Left ventricle myocardium inferior (tissue), 1 donor: Measurements from ENCODE around the gene VAV3. TPM values are rescaled to one million over a fixed set of nuclear protein-coding genes. Genes with fewer than 3 reads are reported as not detected.

Source experiments
- DNase-seq: peaks from one replicate; pipeline ENCODE4 v3.0.0-alpha.2; 2020
- H3K27ac ChIP-seq: fragments of 200-600 bp; replicated peaks from 2 replicates; pipeline ENCODE4 v1.8.0; 2021
- H3K27me3 ChIP-seq: fragments of 200-600 bp; 2 replicates; pipeline ENCODE4 v1.8.0; 2021; ENCODE audit warnings: low read depth
- H3K36me3 ChIP-seq: fragments of 200-600 bp; 2 replicates; pipeline ENCODE4 v1.8.0; 2021
- H3K4me1 ChIP-seq: fragments of 200-600 bp; 2 replicates; pipeline ENCODE4 v1.8.0; 2021
- H3K4me3 ChIP-seq: fragments of 200-600 bp; 2 replicates; pipeline ENCODE4 v1.8.0; 2021; ENCODE audit warnings: mild to moderate bottlenecking, moderate library complexity
- H3K9me3 ChIP-seq: fragments of 200-600 bp; replicated peaks from 2 replicates; pipeline ENCODE4 v1.8.0; 2021
- intact Hi-C: fragments of 100-400 bp; cut with micrococcal nuclease; formaldehyde crosslinking; loops from one replicate; pipeline ENCODE4 v1.11.0; 2022
- total RNA-seq: library from RNA; stranded (reverse); fragmentation: NEBNext Ultra II Directional; extraction: Animal tissue kit (Norgen Biotek cat#: 25700); gene quantifications from one replicate; pipeline ENCODE4 v1.2.1, GENCODE V29; 2021
- TF ChIP-seq, protein P1 (sequence below): fragments of 200-600 bp; IDR thresholded peaks from 2 replicates; pipeline ENCODE4 v1.8.0; 2021; ENCODE audit warnings: antibody characterized with exemption, mild to moderate bottlenecking, borderline replicate concordance
- donor health status: DM: no; HTN: yes; CAD: no; lungs with severe emphysema.

Gene VAV3
- total RNA-seq, 1 donor from 2014 or later, result 1.4 TPM

DNA sequence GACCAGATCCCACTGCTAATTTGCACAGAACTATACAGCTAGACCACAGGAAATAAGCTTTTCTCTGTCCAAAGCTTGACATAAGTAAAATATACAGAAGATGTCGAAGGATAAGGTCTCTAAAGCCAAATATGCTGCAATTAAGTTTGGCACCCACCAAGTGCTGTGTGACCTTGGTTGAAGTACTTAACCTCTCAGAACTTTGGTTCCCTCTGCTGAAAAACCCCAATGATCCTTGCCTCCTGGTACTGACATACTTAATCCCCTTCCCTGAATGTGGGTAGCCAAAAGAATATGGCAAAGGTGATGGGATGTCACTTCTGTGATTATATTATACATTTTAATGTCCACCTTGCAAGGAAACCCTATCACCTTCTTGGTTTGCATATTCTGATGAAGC, 290.5 kb downstream of the VAV3 start:
- H3K4me3 ChIP-seq, result no peak overlapping the region
- H3K36me3 ChIP-seq, result no peaks in the 10 kb centered on the region
- intact Hi-C loops, result no loop called here
- H3K27ac ChIP-seq, result no peak overlapping the region
- DNase-seq, result no peak
- peaks cover 15% of the 10 kb centered on the region for H3K9me3 ChIP-seq
- H3K27me3 ChIP-seq, result no peaks in the 10 kb centered on the region
- H3K4me1 ChIP-seq, result no peaks in the 10 kb centered on the region
- TF ChIP-seq, protein P1, sequence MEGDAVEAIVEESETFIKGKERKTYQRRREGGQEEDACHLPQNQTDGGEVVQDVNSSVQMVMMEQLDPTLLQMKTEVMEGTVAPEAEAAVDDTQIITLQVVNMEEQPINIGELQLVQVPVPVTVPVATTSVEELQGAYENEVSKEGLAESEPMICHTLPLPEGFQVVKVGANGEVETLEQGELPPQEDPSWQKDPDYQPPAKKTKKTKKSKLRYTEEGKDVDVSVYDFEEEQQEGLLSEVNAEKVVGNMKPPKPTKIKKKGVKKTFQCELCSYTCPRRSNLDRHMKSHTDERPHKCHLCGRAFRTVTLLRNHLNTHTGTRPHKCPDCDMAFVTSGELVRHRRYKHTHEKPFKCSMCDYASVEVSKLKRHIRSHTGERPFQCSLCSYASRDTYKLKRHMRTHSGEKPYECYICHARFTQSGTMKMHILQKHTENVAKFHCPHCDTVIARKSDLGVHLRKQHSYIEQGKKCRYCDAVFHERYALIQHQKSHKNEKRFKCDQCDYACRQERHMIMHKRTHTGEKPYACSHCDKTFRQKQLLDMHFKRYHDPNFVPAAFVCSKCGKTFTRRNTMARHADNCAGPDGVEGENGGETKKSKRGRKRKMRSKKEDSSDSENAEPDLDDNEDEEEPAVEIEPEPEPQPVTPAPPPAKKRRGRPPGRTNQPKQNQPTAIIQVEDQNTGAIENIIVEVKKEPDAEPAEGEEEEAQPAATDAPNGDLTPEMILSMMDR, result no peak

DNA sequence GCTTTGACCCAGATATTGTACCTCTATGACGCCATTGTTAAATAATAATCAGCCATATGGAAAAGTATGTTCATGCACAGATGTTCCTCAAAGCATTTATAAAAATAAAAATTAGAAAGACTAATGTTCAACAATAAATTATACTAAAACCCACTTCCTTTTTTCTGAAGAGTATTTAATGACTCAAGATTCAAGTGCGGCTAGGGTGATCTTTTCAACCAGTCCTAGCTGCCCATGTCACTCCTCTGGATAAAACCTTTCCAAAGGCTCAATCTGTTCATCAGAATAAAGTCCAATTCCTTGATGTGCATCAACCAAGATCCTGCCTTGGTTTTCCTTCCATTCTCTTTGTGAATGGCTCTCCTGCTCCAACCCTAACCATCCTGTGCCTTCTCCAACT, 292.0 kb downstream of the VAV3 start:
- Histone ChIP-seq H3K4me1 (no peaks in the 10 kb centered on the region), H3K4me3 (no peak overlapping the region), H3K9me3 (peaks cover 15% of the 10 kb centered on the region), H3K36me3 (no peaks in the 10 kb centered on the region), H3K27me3 (no peaks in the 10 kb centered on the region), H3K27ac (no peak overlapping the region)
- DNase-seq, result no peak
- TF ChIP-seq, protein P1, result no peak
- intact Hi-C loops, result no loop called here

DNA sequence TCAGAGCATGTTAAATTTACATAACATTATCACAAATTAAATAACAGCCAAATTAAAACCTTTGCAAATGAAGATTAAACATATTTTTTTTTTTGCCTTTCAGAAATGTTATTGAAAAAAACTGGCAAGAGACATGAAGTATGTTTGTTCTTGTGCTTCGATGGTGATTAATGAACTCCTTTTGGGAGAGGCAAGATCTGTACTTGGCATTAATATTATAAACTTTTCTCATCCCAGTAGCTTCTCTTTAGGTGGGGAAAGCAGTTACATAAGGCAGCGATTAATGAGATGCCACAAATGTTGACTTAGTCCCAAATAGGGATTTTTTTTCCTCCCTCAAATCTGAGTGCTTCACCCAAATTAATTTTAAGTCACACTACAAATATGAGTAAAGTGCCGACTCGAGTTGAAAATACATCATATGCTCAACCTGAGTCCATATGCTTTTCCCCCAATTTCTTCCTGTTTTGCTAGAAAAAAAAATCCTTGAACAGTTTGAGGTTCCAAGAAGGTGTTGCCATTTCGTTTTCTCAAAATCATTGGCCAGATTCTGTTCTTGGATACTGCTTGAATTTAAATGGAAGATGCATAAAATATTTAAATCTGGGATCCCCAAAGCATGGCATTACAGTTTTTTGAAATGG, 294.5 kb downstream of the VAV3 start:
- H3K9me3 ChIP-seq, result peaks cover 14% of the 10 kb centered on the region
- TF ChIP-seq, protein P1, result no peak
- H3K4me1 ChIP-seq, result no peaks in the 10 kb centered on the region
- H3K4me3 ChIP-seq, result no peak overlapping the region
- no peak overlapping the region for H3K27ac ChIP-seq
- H3K36me3 ChIP-seq, result no peaks in the 10 kb centered on the region
- intact Hi-C loops, result no loop called here
- DNase-seq, result no peak
- no peaks in the 10 kb centered on the region for H3K27me3 ChIP-seq

DNA sequence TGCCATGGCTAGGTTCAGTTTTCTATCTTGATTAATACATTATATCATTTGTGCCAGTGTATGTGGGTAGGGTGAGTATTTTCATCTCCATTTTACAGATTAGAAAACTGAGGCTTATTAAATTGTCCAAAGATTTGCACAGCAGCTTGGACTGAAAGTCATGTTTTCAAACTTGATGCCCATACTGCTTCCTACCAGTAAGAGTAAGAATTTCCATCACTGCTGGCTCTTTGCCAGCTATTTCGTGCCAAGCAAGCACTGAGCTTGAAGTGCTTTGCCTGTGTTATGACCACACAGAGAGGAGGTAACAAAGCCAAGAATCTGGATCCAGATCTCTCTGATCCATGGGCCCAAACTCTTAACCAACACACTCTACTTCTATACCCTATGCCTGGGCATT, 295.0 kb downstream of the VAV3 start:
- Histone ChIP-seq H3K27me3 (no peaks in the 10 kb centered on the region), H3K4me1 (no peaks in the 10 kb centered on the region), H3K27ac (no peak overlapping the region), H3K36me3 (no peaks in the 10 kb centered on the region), H3K4me3 (no peak overlapping the region), H3K9me3 (peaks cover 8% of the 10 kb centered on the region)
- DNase-seq, result peak; percentile 13
- intact Hi-C loops, result no loop called here
- TF ChIP-seq, protein P1, result no peak

DNA sequence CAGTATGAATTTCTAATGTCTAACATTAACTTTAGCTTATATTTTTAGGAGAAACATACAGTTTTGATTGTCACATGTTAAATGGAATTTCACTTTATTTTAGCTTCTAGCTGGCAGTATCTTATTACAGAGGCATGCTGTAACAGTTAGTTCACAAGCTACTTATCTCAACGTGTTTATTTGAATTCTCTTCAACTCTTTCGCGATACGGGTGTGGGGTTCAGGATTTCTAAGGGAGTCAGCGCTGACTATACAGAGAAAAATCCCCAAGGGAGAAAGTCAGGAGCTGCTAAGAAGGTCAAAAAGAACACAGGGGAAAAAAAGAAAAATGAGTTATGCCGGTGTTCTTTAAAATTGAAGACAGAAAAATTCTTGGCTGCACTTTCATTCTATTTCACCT, 296.2 kb downstream of the VAV3 start:
- H3K27ac ChIP-seq, result no peak overlapping the region
- H3K4me1 ChIP-seq, result no peaks in the 10 kb centered on the region

More for the DNA sequence above, 296.2 kb downstream of the VAV3 start:
- Histone ChIP-seq H3K36me3 (no peaks in the 10 kb centered on the region), H3K9me3 (no peaks in the 10 kb centered on the region), H3K4me3 (no peak overlapping the region), H3K27me3 (no peaks in the 10 kb centered on the region)
- TF ChIP-seq, protein P1, result no peak
- intact Hi-C loops, result no loop called here
- DNase-seq, result no peak
